Glomerular visceral epithelial cell (primary cell): ENCODE measurements around the gene TBCD.

ENCODE experiments used
- DNase-seq: peaks from one replicate; pipeline ENCODE4 v3.0.0-alpha.2; 2016; ENCODE audit errors: extremely low spot score

TBCD gene

DNA sequence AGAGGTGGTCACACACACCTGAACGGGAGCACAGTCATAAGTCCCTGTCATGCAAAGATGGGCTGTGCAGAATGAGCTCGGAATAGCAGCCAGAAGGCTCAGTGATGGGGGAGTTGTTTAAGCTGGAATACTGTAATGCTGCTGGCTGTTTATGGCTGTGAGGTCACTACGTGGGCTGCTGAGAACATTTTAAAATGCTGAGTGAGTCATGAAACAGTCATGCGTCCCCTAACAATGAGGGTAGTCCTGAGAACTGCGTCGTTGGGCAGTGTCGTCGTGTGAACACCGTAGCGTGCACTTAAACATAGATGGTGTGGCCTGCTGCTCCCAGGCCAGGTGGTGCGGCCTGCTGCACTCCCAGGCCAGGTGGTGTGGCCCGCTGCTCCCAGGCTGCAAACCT lies 39.7 kb downstream of the TBCD start:
- DNase-seq = peak; percentile 93

- DNase-seq = no peak
These were observed 42.2 kb downstream of the TBCD start for GRCh38 chr17:82793974-82794630.

GRCh38 chr17:82794781-82795482 lies 43.1 kb downstream of the TBCD start:
- no peak for DNase-seq

DNA sequence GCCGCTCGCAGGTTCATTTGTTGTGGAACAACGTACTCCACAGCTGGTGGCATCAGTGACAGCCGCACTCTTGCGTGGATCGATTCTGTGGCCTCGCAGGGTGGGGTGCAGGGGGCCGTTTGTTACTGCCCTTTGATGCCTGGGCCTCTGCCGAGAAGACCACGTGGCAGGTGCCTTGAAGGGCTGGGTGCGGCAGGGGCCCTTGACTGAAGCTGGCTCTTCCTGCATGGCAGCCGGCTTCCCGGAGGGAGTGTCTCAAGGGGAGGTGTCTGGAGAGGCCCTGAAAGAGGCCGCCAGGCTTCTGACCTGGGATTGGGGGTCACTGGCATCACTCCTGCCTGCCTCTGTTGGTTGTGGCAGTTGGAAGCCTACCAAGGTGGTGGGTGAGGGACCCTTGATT lies 43.8 kb downstream of the TBCD start:
- DNase-seq = no peak

- DNase-seq = no peak
These were observed 45.2 kb downstream of the TBCD start for GRCh38 chr17:82797061-82797460.

- no peak for DNase-seq
These were observed 46.9 kb downstream of the TBCD start for GRCh38 chr17:82798752-82799151.

- DNase-seq = no peak
These were observed 47.7 kb downstream of the TBCD start for GRCh38 chr17:82799591-82799990.

GRCh38 chr17:82800885-82801284 lies 49.0 kb downstream of the TBCD start:
- DNase-seq = no peak

DNA sequence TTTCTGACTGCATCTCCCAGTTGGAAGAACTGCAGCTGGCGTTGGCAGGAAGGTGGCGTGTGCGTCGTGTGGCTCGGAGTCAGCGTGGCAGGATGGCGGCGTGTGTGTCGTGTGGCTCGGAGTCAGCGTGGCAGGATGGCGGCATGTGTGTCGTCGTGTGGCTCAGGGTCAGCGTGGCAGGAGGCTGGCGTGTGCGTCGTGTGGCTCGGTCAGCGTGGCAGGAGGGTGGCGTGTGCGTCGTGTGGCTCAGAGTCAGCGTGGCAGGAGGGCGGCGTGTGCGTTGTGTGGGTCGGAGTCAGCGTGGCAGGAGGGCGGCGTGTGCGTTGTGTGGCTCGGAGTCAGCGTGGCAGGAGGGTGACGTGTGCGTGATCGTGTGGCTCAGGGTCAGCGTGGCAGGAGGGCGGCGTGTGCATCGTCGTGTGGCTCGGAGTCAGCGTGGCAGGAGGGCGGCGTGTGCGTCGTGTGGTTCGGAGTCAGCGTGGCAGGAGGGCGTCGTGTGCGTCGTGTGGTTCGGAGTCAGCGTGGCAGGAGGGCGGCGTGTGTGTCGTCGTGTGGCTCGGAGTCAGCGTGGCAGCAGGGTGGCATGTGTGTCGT lies 49.6 kb downstream of the TBCD start:
- no peak for DNase-seq

- peak; percentile 23 for DNase-seq
These were observed 50.4 kb downstream of the TBCD start for GRCh38 chr17:82802075-82802780.

- DNase-seq = no peak
These were observed 51.3 kb downstream of the TBCD start for GRCh38 chr17:82803185-82803584.

- DNase-seq = no peak
These were observed 51.7 kb downstream of the TBCD start for GRCh38 chr17:82803606-82804005.

DNA sequence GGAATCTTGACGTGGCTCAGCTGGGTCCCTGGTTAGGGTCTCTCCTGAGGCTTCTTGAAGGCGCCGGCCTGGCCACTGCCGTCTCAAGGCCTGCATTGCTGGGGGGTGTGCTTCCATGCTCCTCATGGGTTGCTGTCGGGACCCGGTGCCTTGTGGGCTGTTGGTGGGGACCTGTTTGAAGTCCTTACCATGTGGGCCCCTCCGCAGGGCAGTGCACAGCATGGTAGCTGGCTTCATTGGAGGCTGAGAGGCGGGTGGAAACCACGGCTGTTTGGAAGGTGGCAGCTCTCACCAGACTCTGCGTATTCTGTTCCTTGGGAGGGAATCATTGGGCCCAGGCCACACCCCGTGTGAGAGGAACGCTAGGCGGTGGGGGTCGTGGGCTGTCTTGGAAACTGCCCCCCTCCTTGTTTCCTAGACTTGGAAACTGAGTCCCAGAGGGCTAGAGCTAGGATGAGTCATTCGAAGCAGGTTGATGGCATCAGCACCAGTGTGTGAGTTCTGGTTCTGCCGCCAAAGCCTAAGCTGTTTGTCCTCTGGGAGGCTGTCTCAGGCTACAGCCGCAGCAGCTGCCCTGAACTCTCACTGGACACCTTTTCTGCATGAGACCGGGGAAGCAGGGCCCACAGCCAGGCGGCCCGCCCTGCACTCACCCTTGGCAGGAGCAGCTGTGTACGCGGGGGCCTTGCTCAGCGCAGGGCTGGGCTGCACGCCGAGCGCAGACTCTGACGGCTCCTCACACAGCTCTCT lies 52.8 kb downstream of the TBCD start:
- DNase-seq = no peak

DNA sequence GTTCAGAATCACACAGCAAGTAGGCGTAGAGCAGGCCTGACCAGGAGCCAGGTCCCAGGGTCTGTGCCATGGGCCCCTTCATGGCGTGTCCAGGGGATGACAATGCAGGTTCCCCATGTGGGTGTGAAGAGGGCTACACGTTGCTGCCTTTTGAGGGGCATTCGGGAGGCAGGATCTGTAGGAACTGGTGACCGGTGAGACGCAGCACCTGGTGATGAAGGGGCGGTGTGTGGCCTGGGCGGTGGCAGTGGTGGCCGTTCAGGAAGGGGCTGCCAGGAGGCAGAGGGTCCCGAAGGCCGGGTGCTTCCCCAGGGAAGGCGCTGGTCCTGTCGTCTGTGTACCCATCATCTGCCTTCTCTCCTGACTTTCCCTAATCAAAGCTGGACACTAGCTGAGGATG lies 53.4 kb downstream of the TBCD start:
- DNase-seq = no peak

DNA sequence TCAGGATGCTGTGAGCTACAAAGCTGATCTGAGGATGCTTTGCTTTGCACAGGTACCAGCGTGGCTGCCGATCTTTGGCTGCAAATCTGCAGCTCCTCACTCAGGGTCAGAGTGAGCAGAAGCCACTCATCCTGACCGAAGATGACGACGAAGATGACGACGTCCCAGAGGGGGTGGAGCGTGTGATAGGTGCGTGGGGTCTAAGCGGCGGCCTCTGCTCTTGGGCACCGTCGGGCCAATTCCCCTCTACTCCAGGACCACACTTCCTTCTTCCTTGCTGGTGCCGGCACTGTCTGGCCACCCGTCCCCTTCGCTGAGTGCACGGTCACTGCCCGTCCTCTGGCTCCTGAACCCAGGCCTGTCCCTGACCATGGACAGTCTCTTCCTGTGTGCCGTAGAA lies 54.0 kb downstream of the TBCD start:
- no peak for DNase-seq

GRCh38 chr17:82806645-82807044 lies 54.8 kb downstream of the TBCD start:
- DNase-seq = no peak

- no peak for DNase-seq
These were observed 55.2 kb downstream of the TBCD start for GRCh38 chr17:82807101-82807500.

DNA sequence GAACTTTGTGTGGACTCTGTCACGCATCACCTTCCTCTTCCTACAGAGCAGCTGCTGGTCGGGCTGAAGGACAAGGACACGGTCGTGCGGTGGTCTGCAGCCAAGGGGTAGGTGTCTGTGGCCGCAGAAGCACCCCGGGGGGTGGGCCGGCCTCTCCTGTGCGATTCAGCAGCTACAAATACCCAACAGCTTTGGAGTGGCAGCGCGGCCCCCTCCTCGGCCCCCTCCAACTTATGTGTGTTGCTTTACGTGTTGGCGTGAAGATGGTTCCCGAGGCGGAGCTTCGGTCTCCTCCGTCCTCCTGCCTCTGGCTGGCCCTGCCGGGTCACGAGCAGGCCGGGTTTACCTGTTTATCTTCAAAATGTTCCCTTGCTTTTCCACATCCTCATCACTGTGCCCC lies 55.7 kb downstream of the TBCD start:
- no peak for DNase-seq

GRCh38 chr17:82808006-82808405 lies 56.1 kb downstream of the TBCD start:
- no peak for DNase-seq

DNA sequence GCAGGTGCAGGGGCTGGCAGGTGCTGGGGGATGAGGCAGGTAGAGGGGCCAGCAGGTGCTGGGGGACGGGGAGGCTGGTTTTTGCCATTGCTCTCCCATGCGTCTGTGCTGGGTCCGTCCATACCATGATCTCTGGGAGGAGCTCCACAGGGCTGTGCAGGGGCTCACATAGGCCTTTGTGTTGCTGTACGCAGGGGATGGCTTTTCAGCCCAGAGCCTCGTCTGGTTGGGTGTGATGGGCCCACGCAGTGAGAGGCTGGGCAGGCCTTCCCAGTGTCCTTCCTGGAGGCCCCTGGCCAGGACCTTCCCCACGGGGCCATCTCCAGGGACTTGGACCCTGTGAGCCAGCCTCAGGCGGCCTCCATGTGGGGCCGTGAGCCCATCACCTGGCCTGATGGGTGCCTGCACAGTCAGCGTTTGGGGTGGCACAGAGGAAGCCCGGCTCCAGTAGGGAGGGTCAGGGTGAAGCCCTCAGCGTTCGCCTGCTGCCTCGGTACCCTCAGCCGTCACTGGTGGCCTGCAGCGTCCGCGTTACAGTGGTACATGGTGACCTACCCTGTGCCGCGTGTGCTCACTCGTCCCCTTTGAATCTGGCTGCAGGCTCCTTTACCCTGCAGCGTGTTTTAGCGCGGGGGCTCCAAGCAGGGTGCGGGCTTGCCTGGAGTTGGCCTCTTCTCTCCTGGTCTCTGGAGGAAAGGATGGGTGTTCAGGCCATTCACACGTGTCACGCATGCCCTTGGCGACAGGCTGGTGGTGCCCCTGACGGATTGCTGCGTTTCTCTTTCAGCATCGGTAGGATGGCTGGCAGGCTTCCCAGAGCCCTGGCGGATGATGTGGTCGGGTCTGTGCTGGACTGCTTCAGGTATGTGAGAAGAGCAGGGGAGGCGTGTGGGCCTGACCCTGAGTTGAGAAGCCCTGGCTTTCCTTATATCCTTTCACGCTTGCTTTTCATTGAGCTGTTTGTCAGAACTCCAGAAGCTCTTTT lies 57.3 kb downstream of the TBCD start:
- peak; percentile 18 for DNase-seq
